Measurements from ENCODE around the gene TENM4.

TENM4 gene

GRCh38 chr11:79388201-79388600 is 52.6 kb downstream of the TENM4 start:
- DNase-seq (ENCODE audit: low spot score): no peak

GRCh38 chr11:79383874-79384273 is 57.0 kb downstream of the TENM4 start:
- no peak for DNase-seq (ENCODE audit: low spot score)

- no peak for DNase-seq (ENCODE audit: low spot score)
Observed at GRCh38 chr11:79382301-79383050, 58.4 kb downstream of the TENM4 start.

GRCh38 chr11:79381036-79381435 is 59.8 kb downstream of the TENM4 start:
- no peak for DNase-seq (ENCODE audit: low spot score)

GRCh38 chr11:79377406-79377805 is 63.4 kb downstream of the TENM4 start:
- no peak for DNase-seq (ENCODE audit: low spot score)

GRCh38 chr11:79375818-79376550 is 64.8 kb downstream of the TENM4 start:
- no peak for DNase-seq (ENCODE audit: low spot score)

- no peak for DNase-seq (ENCODE audit: low spot score)
Observed at GRCh38 chr11:79374727-79375126, 66.1 kb downstream of the TENM4 start.

GRCh38 chr11:79371724-79372123 is 69.1 kb downstream of the TENM4 start:
- no peak for DNase-seq (ENCODE audit: low spot score)

- DNase-seq (ENCODE audit: low spot score): no peak
Observed at GRCh38 chr11:79371152-79371551, 69.7 kb downstream of the TENM4 start.

- DNase-seq (ENCODE audit: low spot score): no peak
Observed at GRCh38 chr11:79369055-79369454, 71.8 kb downstream of the TENM4 start.

GRCh38 chr11:79367844-79368243 is 73.0 kb downstream of the TENM4 start:
- no peak for DNase-seq (ENCODE audit: low spot score)

- no peak for DNase-seq (ENCODE audit: low spot score)
Observed at GRCh38 chr11:79366218-79366617, 74.6 kb downstream of the TENM4 start.

GRCh38 chr11:79363861-79364378 is 76.9 kb downstream of the TENM4 start:
- DNase-seq (ENCODE audit: low spot score): no peak

GRCh38 chr11:79363256-79363655 is 77.6 kb downstream of the TENM4 start:
- DNase-seq (ENCODE audit: low spot score): no peak

GRCh38 chr11:79362821-79363220 is 78.0 kb downstream of the TENM4 start:
- DNase-seq (ENCODE audit: low spot score): no peak

- no peak for DNase-seq (ENCODE audit: low spot score)
Observed at GRCh38 chr11:79362206-79362757, 78.5 kb downstream of the TENM4 start.

- DNase-seq (ENCODE audit: low spot score): no peak
Observed at GRCh38 chr11:79358258-79358657, 82.6 kb downstream of the TENM4 start.

- DNase-seq (ENCODE audit: low spot score): no peak
Observed at GRCh38 chr11:79353706-79354105, 87.1 kb downstream of the TENM4 start.

- no peak for DNase-seq (ENCODE audit: low spot score)
Observed at GRCh38 chr11:79352349-79352703, 88.5 kb downstream of the TENM4 start.

- no peak for DNase-seq (ENCODE audit: low spot score)
Observed at GRCh38 chr11:79348976-79349682, 91.7 kb downstream of the TENM4 start.

- DNase-seq (ENCODE audit: low spot score): no peak
Observed at GRCh38 chr11:79346021-79346420, 94.8 kb downstream of the TENM4 start.

- no peak for DNase-seq (ENCODE audit: low spot score)
Observed at GRCh38 chr11:79344753-79345294, 96.0 kb downstream of the TENM4 start.
